ENCODE measurements around the gene GRHL1. TPM values are rescaled to one million over a fixed set of nuclear protein-coding genes. Genes with fewer than 3 reads are reported as not detected.

The GRHL1 gene
- total and polyA plus RNA-seq, 12 donors, result 0.57 to 2.6 (median 1.2) TPM; not detected in 1

DNA sequence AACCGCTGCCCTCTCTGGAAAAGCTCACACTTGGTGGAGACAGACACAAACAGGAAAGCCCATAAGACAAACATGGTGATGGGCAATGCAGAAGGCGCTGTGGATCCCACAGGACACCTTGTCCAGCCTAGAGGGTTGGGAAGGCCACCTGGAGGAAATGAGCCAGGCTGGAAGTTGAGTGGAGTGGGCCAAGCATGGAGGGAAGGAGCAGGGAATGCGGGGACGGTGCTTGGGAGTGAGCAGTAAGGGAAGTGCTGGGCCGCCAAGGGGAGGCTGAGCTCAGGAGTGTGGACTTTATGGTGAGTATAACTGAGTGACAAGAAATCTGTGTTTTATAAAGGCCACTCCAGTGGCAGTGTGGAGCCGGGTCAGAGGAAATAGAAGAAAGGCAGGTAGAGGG is 2.8 kb upstream of the GRHL1 start:
- Histone ChIP-seq H3K27me3 (no peaks in the 10 kb centered on the region), H3K27ac (no peak overlapping the region), H3K36me3 (replicated peaks in 1 of 2) (no peaks in the 10 kb centered on the region), H3K9me3 (replicated peaks in 1 of 3) (no peaks in the 10 kb centered on the region), H3K4me3 (no peak overlapping the region), H3K4me1 (replicated peaks in 1 of 2) (peaks cover 0 to 14% of the 10 kb centered on the region in 2 donors)
- TF ChIP-seq, protein P1, sequence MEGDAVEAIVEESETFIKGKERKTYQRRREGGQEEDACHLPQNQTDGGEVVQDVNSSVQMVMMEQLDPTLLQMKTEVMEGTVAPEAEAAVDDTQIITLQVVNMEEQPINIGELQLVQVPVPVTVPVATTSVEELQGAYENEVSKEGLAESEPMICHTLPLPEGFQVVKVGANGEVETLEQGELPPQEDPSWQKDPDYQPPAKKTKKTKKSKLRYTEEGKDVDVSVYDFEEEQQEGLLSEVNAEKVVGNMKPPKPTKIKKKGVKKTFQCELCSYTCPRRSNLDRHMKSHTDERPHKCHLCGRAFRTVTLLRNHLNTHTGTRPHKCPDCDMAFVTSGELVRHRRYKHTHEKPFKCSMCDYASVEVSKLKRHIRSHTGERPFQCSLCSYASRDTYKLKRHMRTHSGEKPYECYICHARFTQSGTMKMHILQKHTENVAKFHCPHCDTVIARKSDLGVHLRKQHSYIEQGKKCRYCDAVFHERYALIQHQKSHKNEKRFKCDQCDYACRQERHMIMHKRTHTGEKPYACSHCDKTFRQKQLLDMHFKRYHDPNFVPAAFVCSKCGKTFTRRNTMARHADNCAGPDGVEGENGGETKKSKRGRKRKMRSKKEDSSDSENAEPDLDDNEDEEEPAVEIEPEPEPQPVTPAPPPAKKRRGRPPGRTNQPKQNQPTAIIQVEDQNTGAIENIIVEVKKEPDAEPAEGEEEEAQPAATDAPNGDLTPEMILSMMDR (IDR thresholded peaks at IDR 0.05), result no peak
- TF ChIP-seq POLR2A (IDR thresholded peaks at IDR 0.05), result no peak
- 81 to 96% (median 92%) methylated on average over 5 to 6 of the region's 6 CpGs for WGBS, 4 donors
- intact Hi-C loops (cut with DNase I), result no loop called here
- no peak for DNase-seq

DNA sequence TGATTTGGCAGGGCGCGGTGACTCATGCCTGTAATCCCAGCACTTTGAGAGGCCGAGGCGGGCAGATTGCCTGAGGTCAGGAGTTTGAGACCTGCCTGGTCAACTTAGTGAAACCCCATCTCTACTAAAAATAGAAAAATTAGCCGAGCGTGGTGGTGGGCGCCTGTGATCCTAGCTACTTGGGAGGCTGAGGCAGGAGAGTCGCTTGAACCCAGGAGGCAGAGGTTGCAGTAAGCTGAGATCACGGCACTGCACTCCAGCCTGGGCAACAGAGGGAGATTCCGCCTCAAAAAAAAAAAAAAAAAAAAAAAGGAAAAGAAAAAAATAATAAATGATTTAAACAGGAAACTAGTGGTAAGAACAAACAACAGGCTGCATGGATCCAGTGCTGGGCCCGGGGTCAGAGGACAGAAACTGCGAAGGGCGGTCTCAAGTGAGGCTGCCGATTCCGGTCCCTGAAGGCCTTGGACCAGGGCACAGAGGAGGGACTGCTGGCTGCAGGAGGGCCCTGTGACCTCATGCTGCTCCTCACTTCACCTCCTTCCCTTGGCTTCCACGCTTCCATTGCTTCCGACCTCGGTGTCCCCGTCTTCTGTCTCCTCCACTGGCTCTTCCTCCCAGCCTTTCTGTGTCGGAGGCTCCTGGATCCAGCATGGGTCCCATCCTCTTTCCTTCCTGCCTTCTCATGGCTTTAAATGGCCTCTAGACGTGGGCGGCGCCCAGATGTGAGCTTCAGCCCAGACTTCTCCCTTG is 2.1 kb upstream of the GRHL1 start:
- Histone ChIP-seq H3K27ac (no peak overlapping the region), H3K9me3 (replicated peaks in 1 of 3) (no peaks in the 10 kb centered on the region), H3K36me3 (replicated peaks in 1 of 2) (no peaks in the 10 kb centered on the region), H3K4me3 (no peak overlapping the region), H3K27me3 (no peaks in the 10 kb centered on the region), H3K4me1 (replicated peaks in 1 of 2) (peaks cover 0 to 21% of the 10 kb centered on the region in 2 donors)
- TF ChIP-seq, protein P1 (IDR thresholded peaks at IDR 0.05), result no peak
- TF ChIP-seq POLR2A (IDR thresholded peaks at IDR 0.05), result no peak
- WGBS, 4 donors, result 84 to 91% (median 87%) methylated on average over 22 to 23 of the region's 23 CpGs
- DNase-seq, result no peak
- intact Hi-C loops (cut with DNase I), result no loop called here

DNA sequence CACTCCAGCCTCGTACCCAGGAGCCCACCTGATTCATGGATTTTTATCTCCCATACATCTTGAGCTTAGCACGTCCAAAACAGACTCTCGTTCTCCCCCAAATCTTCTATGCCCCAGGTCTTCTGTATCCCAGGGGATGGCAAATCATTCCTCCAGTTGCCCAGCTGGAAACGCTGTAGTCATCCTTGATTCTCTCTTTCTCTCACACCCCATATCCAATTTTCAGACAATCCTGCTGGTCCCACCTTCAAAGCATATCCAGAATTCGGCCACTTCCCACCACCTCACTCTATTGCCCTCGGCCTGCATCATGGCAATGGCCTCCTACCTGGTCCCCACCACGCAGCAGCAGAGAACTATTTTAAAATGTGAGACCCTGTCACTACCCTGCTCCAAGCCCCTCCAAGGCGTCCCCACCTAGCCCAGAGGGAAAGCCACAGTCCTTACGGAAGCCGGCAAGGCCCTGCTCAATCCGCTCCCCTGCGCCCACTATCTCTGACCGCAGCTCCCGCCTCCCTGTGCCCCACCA is 1.4 kb upstream of the GRHL1 start:
- Histone ChIP-seq H3K27ac (no peak overlapping the region), H3K4me3 (no peak overlapping the region), H3K27me3 (no peaks in the 10 kb centered on the region), H3K36me3 (replicated peaks in 1 of 2) (no peaks in the 10 kb centered on the region), H3K9me3 (replicated peaks in 1 of 3) (no peaks in the 10 kb centered on the region), H3K4me1 (replicated peaks in 1 of 2) (peaks cover 0 to 25% of the 10 kb centered on the region in 2 donors)
- intact Hi-C loops (cut with DNase I), result loop anchor here in 1 of 2 donors (5.0 kb wide), 1 partner anchor 138 kb away; no protein-coding TSS in a partner anchor
- WGBS, 4 donors, result 93 to 95% (median 95%) methylated on average over 14 of the region's 14 CpGs
- DNase-seq, result no peak
- no peak for TF ChIP-seq POLR2A (IDR thresholded peaks at IDR 0.05)
- TF ChIP-seq, protein P1 (IDR thresholded peaks at IDR 0.05), result no peak

DNA sequence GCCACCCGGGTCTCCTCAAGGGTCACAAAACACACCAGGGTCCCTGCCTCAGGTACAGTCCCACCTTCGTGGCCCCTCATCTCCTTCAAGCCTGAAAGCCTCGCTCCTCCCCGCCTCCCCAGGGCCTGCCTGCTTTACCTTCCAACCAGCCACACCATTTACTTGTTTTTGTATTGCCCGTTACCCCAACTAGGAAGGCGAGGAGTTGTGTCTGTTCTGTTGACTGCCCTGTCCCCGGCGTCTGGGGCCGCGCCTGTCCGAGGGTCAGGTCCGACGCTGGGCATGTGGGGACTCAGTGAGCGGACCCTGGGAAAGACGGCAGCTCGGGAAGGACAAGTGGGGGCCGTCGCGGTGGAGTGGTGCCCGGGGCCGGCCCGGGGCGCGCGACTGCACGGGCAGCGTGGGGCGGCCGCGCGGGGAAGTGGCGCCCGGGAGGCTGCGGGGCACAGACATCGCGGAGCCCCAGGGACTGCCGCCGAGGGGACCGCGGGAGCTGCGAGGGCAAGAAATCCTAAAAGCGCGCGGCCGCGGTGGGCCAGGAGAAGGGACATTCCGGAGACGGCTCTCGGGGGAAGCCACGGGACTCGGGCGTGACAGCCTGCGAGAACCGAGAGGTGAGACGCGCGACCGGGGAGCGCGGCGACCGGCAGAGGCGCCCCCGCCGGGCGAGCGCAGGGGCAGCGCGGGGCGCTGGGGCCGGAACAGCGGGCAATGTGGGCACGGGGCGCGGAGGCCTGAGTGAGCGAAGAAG is 797 bp upstream of the GRHL1 start:
- no peak for TF ChIP-seq POLR2A (IDR thresholded peaks at IDR 0.05)
- TF ChIP-seq, protein P1 (IDR thresholded peaks at IDR 0.05), result peak in 1 of 6 experiments; percentile 12
- intact Hi-C loops (cut with DNase I), result loop anchor here in 1 of 2 donors (5.0 kb wide), 1 partner anchor 138 kb away; no protein-coding TSS in a partner anchor

More for the DNA sequence above, 797 bp upstream of the GRHL1 start:
- WGBS, 4 donors, result 7 to 56% (median 19%) methylated on average over 4 to 76 of the region's 76 CpGs
- H3K27ac ChIP-seq, result peak overlapping the region in 3 of 5 donors; percentile 47 to 84 (median 72)
- peak overlapping the region in 3 of 4 donors; percentile 37 to 89 (median 73) for H3K4me3 ChIP-seq
- H3K36me3 ChIP-seq (replicated peaks in 1 of 2), result no peaks in the 10 kb centered on the region
- peaks cover 0 to 25% of the 10 kb centered on the region in 2 donors for H3K4me1 ChIP-seq (replicated peaks in 1 of 2)
- no peaks in the 10 kb centered on the region for H3K9me3 ChIP-seq (replicated peaks in 1 of 3)
- peak; percentile 31 to 69 (median 60) for DNase-seq
- no peaks in the 10 kb centered on the region for H3K27me3 ChIP-seq
